Panc1 (cell line): Measurements from ENCODE around the gene ELK3. TPM values are rescaled to one million over a fixed set of nuclear protein-coding genes. Genes with fewer than 3 reads are reported as not detected.

Experiments
- ATAC-seq: fragments of 200-7000 bp; cut with Tn5 transposase; 2 replicates; pipeline ENCODE4 v1.9.1; 2020; ENCODE audit warnings: mild to moderate bottlenecking, moderate library complexity
- BruUV-seq: library from RNA; stranded (reverse); fragments of 400-500 nt; replicated peaks from 2 replicates; lab custom pipeline; 2021; lab: Mats Ljungman, UMichigan
- CTCF ChIA-PET: fragments of 300-600 bp; sonication (Branson Sonifier 250); formaldehyde crosslinking; loops from one replicate; lab custom pipeline; 2022; ENCODE audit warnings: antibody characterized with exemption; lab: Charles Lee
- POLR2A ChIA-PET: fragments of 300-600 bp; sonication (Branson Sonifier 250); formaldehyde crosslinking; loops from one replicate; lab custom pipeline; 2022; ENCODE audit warnings: antibody characterized with exemption; lab: Charles Lee
- DNase-seq: peaks from one replicate; pipeline ENCODE4 v3.0.0-alpha.2; 2010; ENCODE audit warnings: low read depth, low spot score
- H3K27ac ChIP-seq: 2 replicates; pipeline ENCODE4 v1.5.1; 2011; ENCODE audit warnings: mild to moderate bottlenecking, low read length, inconsistent platforms
- H3K27me3 ChIP-seq: fragments of 200-500 bp; sonication (Bioruptor generic); 2 replicates; pipeline ENCODE4 v1.6.0; 2014; ENCODE audit warnings: low read length, inconsistent platforms; ENCODE audit not compliant: control insufficient read depth, insufficient read depth
- H3K36me3 ChIP-seq: fragments of 200-500 bp; sonication (Bioruptor generic); 2 replicates; pipeline ENCODE4 v1.5.1; 2014; ENCODE audit warnings: inconsistent platforms, mild to moderate bottlenecking, low read length, moderate library complexity; ENCODE audit not compliant: control insufficient read depth, insufficient read depth
- H3K4me1 ChIP-seq: 2 replicates; pipeline ENCODE4 v1.5.1; 2011; ENCODE audit warnings: inconsistent platforms, mild to moderate bottlenecking, low read length, moderate library complexity; ENCODE audit not compliant: control insufficient read depth, insufficient read depth
- H3K4me3 ChIP-seq, 2 experiments: 2 replicates each; pipeline ENCODE4 v1.5.1; 2011 to 2012; ENCODE audit warnings: low read depth in 2 of 2, low read length in 2 of 2, mild to moderate bottlenecking in 2 of 2, inconsistent platforms in 1 of 2, moderate library complexity in 1 of 2
- H3K9me3 ChIP-seq: fragments of 200-500 bp; sonication (Bioruptor generic); 2 replicates; pipeline ENCODE4 v1.5.1; 2014; ENCODE audit warnings: low read depth, mild to moderate bottlenecking, inconsistent platforms, low read length, moderate library complexity; ENCODE audit not compliant: control insufficient read depth, insufficient read depth
- CTCF ChIP-seq: fragments of 450-650 bp; IDR thresholded peaks from 2 replicates; pipeline ENCODE4 v1.5.1; 2017; ENCODE audit warnings: mild to moderate bottlenecking
- POLR2AphosphoS5 ChIP-seq: IDR thresholded peaks from 2 replicates; pipeline ENCODE4 v1.6.1; 2012; ENCODE audit warnings: mild to moderate bottlenecking, low read depth, low read length, moderate library complexity
- SIN3A ChIP-seq: IDR thresholded peaks from 2 replicates; pipeline ENCODE4 v1.6.1; 2012; ENCODE audit warnings: low read depth, mild to moderate bottlenecking, low read length, moderate library complexity, borderline replicate concordance; ENCODE audit not compliant: insufficient read depth
- TCF7L2 ChIP-seq: IDR thresholded peaks from 2 replicates; pipeline ENCODE4 v1.6.1; 2011; ENCODE audit warnings: mild to moderate bottlenecking, low read depth, low read length, inconsistent platforms
- in situ Hi-C: cut with HindIII; loops from 2 replicates; pipeline ENCODE4 v1.10.0; 2016; ENCODE audit warnings: low sequenced_read_pairs, low pct_unique_long_range_greater_than_20kb
- intact Hi-C: fragments of 100-400 bp; cut with micrococcal nuclease; formaldehyde crosslinking; loops from one replicate; pipeline ENCODE4 v1.10.0; 2022; ENCODE audit not compliant: unreplicated experiment
- total RNA-seq: library from RNA; stranded (reverse); gene quantifications from one replicate; pipeline ENCODE4 v1.2.1, GENCODE V29; 2021; ENCODE audit not compliant: unreplicated experiment
- TF ChIP-seq, protein P1 (sequence below), 2 experiments: IDR thresholded peaks; 2 replicates each; pipeline ENCODE4 v1.6.1; 2011 to 2012; ENCODE audit warnings: low read depth in 2 of 2, control low read depth in 1 of 2, low read length in 1 of 2, mild to moderate bottlenecking in 1 of 2, moderate library complexity in 1 of 2; ENCODE audit not compliant: insufficient read depth in 1 of 2

The ELK3 gene
- total RNA-seq, 1 experiment from 2014 or later, result 25.1 TPM

DNA sequence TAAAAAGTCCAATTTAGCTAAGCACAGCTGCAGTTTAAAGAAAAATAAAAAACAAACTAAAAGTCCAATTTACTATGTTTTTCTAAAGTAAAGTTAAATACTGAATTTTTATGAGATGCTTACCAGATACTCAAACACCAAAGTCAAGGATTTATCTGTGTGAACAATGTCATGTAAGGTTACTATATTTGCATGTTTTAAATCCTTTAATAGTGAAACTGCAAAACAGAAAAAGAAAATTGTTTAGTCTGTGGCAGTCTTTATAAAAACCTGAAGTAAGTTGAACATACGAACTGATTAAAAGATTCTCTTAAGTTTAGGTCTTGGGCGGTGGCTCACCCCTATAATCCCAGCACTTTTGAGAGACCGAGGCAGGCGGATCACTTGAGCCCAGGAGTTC lies 103.3 kb downstream of the ELK3 start:
- in situ Hi-C loops, result no loop called here
- intact Hi-C loops, result no loop called here
- no peaks in the 10 kb centered on the region for H3K27me3 ChIP-seq
- H3K27ac ChIP-seq, result no peak overlapping the region
- TF ChIP-seq POLR2AphosphoS5 (no peak), CTCF (no peak), TCF7L2 (no peak), SIN3A (no peak)
- TF ChIP-seq, protein P1, sequence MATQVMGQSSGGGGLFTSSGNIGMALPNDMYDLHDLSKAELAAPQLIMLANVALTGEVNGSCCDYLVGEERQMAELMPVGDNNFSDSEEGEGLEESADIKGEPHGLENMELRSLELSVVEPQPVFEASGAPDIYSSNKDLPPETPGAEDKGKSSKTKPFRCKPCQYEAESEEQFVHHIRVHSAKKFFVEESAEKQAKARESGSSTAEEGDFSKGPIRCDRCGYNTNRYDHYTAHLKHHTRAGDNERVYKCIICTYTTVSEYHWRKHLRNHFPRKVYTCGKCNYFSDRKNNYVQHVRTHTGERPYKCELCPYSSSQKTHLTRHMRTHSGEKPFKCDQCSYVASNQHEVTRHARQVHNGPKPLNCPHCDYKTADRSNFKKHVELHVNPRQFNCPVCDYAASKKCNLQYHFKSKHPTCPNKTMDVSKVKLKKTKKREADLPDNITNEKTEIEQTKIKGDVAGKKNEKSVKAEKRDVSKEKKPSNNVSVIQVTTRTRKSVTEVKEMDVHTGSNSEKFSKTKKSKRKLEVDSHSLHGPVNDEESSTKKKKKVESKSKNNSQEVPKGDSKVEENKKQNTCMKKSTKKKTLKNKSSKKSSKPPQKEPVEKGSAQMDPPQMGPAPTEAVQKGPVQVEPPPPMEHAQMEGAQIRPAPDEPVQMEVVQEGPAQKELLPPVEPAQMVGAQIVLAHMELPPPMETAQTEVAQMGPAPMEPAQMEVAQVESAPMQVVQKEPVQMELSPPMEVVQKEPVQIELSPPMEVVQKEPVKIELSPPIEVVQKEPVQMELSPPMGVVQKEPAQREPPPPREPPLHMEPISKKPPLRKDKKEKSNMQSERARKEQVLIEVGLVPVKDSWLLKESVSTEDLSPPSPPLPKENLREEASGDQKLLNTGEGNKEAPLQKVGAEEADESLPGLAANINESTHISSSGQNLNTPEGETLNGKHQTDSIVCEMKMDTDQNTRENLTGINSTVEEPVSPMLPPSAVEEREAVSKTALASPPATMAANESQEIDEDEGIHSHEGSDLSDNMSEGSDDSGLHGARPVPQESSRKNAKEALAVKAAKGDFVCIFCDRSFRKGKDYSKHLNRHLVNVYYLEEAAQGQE (IDR thresholded peaks at IDR 0.05; ENCODE audit: insufficient read depth in 1 of 2, low read depth in 2 of 2, low read length in 1 of 2), result no peak
- no peak overlapping the region for H3K4me3 ChIP-seq
- H3K9me3 ChIP-seq, result no peaks in the 10 kb centered on the region
- no peak for DNase-seq
- BruUV-seq, result no TSS peak
- POLR2A ChIA-PET, result no interaction called here
- H3K36me3 ChIP-seq, result no peaks in the 10 kb centered on the region; the same call in 1 of the 2 replicates
- no peak for ATAC-seq
- CTCF ChIA-PET, result no interaction called here
- no peaks in the 10 kb centered on the region; the same call in 1 of the 2 replicates for H3K4me1 ChIP-seq

DNA sequence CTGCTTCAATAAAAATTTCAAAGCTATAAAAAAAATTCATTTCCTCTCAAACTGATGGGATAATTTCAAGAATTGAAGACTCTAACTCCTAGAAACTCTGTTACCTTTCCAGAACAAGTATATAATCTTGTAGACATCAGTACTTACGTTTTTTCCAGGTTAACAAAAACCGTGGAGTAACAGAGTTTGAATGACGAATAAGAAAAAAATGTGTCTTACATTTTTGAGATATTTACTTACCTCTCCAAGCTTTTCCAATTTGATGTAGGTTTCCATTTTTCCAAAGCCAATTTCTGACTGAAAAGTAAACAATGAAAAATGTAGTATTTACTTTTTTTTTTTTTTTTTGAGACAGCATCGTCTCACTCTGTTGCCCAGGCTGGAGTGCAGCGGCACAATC lies 105.9 kb downstream of the ELK3 start:
- BruUV-seq, result no TSS peak
- DNase-seq (no peak), ATAC-seq (no peak)
- Histone ChIP-seq H3K4me3 (no peak overlapping the region), H3K27ac (no peak overlapping the region), H3K4me1 (peaks cover 2% of the 10 kb centered on the region; the same call in 1 of the 2 replicates), H3K9me3 (no peaks in the 10 kb centered on the region), H3K36me3 (no peaks in the 10 kb centered on the region; the same call in 1 of the 2 replicates), H3K27me3 (no peaks in the 10 kb centered on the region)
- in situ Hi-C loops (no loop called here), intact Hi-C loops (loop anchor here (10.0 kb wide), 1 partner anchor 95 kb away; no protein-coding TSS in a partner anchor)
- ChIA-PET CTCF (interaction anchor here (0.6 kb wide), 1 partner anchor 68 kb away, joined by 3 read pairs; no protein-coding TSS in a partner anchor), POLR2A (interaction anchor here (0.7 kb wide), 1 partner anchor 135 kb away, joined by 12 read pairs; no protein-coding TSS in a partner anchor)
- no peak for TF ChIP-seq TCF7L2
- TF ChIP-seq, protein P1 (IDR thresholded peaks at IDR 0.05; ENCODE audit: insufficient read depth in 1 of 2, low read depth in 2 of 2, low read length in 1 of 2), result no peak
- TF ChIP-seq POLR2AphosphoS5, result no peak
- TF ChIP-seq SIN3A, result no peak
- no peak for TF ChIP-seq CTCF
